HL-60/S4 treated with retinoic acid at 250 ng/mL for 4 days and 3 days (cell line): ENCODE results near the gene PDILT.
"Not testable (repeated sequence)": the region's sequence is repeated elsewhere in the genome, so short reads cannot be mapped to it uniquely, and the experiment has no call there.

Source experiments
- in situ Hi-C: fragments of 300-500 bp; cut with MboI; formaldehyde crosslinking; loops from 2 replicates; pipeline ENCODE4 v1.7.0; 2022; ENCODE audit warnings: low sequenced_read_pairs

Gene PDILT

DNA sequence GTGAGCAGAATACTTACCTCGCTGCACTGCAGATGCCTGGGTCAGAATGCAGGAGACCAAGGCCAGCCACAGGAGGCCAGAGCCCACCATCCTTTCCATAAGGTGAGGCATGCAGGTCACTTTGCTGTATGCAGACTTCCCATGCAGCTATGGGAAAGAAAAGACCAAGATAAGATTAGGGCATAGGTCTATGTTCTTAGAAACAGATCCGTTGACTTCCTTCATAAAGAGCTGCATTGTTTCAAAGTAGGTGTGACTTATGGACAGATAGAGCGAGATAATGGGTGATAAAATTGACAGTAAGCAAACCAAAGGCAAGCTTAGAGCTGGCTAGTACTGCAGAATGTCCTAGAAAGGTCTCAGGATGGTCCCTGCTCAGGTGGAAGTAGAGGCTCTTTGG lies 78.2 kb downstream of the PDILT start:
- in situ Hi-C loops = no loop called here

DNA sequence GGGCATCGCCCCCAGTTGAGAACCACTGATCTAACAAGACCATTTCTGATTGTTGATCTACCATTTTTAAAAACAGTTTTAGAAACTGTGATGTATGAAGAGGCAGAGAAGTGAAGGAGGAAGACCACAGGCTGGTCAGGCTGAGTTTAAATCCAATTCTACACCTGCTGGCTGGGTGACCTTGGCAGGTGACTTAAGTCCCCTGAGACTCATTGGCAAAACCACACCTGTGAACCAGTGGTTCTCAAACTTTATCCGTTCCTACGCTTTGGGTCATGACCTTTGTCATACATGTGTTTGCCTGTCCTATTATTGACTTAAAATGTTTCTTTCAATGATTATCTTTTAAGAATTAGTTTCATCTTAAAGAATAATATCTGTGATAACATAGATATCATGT lies 79.5 kb downstream of the PDILT start:
- in situ Hi-C loops = no loop called here

DNA sequence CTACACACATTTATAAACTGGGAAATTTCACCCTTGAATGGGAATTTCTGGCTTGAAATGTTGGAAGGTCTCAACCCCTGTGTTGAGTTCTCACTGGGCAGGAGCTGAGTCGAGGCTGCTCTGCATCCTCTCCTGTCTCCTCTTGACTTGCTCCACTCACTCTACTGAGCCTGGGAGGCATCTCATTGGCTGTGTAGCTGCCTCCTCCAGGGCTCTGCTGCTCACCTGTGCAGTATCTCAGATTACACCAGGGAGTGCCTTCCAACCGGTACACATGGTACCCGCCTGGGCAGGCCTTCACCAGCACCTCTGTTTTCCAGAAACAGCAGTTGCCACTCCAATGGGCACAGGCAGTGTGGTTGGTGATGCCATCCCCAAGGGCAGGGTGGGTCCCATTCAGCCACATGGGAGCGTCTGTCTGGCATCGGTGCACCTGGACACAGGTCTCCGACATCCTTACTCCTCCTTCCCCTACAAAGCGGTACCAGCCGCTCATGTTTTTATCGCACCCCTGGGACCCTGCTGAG lies 80.9 kb downstream of the PDILT start:
- in situ Hi-C loops = no loop called here

DNA sequence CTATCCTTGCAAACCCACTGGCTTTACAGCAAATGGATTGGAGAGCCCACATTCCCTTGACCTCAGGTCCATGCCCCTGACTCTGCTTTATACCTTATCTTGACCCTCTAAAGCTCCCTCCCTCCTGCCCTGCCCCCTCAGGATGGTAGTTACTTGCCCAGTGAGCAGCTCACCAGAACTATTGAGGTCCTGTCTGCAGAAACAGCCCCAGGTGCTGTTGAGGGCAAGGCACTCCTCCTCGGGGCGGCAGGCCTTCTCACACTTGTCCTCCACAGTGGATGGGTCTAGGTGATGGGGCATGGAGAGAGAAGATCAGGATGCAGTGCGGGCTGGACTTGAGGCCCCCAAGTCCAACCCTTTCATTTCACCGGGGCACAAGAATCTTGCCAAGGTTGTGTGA lies 81.8 kb downstream of the PDILT start:
- in situ Hi-C loops = no loop called here

DNA sequence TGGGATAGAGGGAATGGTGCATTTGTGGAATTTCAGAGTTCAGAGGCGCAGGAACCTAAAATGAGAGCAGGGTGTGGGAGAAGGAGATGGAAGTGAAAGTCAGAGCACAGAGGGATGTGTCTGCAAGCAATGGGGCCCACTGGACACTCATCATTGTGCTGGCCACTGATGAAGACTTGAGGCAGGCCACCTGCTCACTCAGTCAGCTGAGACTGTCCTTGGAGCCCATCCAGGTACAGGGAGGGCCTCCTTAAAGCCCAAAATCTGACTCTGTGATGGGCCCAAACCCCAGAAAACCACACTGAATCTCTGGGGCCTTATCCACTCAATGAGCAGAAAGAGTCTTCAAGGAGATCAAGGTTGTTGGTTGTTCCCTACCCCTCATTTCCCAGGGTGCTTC lies 82.9 kb downstream of the PDILT start:
- in situ Hi-C loops = no loop called here

DNA sequence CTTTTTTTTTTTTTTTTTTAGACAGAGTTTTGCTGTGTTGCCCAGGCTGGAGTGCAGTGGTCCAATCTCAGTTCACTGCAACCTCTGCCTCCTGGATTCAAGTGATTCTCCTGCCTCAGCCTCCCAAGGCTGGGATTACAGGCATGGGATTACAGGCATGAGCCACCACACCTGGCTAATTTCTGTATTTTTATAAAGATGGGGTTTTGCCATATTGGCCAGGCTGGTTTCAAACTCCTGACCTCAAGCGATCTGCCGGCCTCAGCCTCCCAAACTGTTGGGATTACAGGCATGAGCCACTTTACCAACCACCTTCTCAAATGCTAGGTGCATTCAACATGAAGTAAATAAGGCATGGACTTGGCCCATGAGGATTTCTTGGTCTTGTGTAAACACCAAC lies 83.5 kb downstream of the PDILT start:
- in situ Hi-C loops = not testable (repeated sequence)

DNA sequence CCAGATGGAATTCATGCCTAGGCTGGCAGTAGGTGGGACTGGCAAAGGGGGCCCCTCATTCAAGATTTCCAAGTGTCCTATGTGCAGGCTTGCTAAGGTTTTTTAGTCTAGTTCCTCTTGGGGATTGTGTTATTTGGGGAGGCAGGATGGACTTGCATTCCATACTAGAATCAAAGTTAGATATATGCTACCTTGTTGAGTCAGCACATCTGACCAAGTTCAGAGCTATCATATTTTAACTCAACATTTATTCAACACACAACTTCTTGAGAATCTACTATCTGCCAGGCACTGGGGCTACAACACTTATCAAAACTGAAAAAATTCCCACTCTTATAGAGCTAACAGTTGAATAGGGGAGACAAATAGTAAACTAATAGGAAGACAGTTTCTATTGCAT lies 83.9 kb downstream of the PDILT start:
- in situ Hi-C loops = no loop called here

DNA sequence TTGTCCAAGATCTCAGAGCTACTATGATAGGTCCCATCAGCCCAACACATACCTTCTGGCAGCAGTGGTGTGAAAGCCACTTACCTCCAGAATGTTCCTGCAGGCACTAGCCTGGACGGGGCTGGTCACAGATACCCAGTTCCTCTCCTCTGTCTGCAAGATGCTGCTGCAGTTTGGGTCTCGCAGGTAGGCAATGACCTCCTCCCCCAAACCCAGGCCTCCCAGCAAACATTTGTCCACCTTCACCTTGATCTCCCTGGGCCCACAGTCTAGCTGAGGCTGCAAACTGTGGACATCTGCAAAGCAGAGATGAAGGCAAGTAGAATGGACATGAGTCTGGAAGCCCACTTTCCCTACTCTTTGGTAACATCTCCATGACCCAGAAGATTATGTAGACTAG lies 84.4 kb downstream of the PDILT start:
- in situ Hi-C loops = no loop called here

DNA sequence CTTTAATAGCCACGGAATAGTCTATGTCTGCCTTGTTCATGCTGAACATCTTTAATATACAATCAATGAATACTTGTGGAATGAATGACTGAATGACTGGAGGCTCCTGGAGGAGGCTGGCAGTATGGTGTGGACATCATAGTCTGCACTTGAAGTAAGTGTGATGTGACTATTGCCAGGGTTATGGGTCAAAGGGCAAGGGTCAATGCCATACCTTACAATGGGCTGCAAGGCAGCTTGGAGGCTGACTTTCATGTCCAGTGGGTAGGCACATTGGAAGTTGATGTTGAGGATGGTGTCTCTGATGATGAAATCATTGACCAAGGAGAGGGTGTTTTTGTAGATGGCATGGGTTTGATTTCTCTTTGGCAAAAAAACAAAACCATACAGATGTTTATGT lies 85.1 kb downstream of the PDILT start:
- in situ Hi-C loops = no loop called here

DNA sequence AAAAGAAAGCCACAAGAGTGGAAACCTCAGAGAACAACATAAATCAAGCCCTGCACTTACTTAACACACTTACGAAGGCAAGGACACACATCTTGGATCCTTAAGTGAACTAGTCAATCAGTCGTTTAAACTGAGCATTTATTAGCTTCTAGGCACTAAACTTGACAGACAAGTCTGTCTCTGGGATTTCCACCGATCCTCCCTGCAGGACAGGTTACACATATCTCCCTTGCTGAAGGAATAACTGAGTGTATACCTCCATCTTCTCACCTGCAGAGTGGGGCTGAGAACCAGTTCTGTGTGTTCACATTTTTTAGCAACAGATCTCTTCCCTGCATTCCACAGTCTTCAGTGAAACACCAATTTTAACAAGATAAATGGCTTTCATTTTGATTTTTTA lies 86.1 kb downstream of the PDILT start:
- in situ Hi-C loops = no loop called here

DNA sequence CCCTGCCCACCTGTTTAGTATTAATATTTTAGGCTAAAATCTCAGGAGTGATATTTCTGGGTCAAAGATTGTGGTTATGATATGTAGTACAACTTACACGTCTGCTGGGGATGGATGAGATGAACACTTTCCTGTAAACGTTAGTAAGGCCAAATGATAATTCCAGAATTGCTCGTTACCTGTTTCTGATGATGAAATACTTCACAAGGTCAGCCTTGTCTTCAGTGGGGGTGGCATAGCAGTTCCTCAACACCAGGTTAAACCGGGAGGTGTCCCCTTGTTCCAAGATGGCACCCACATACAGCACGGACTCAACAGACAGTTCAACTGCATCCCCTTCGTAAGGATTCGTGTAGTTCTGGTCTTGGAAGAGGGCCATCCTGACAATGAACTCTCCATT lies 86.5 kb downstream of the PDILT start:
- in situ Hi-C loops = no loop called here

DNA sequence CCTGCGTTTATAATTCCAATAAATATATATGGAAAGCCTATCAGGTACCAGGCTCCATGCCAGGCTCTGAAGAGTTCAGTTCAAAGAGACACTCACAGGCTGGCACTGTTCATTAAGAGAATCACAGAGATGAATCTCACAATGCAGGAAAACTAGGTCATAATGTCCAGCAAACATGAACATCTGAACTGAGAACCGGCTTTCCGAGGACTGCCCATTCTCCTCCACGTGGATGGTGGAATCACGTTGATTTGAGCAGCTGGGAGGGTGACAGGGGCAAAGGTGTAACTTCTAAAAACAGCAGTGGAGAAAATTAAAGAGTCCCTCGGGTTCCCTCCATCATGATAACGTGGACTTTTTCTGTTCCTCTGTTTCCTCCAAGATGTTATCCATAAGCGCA lies 87.4 kb downstream of the PDILT start:
- in situ Hi-C loops = no loop called here

DNA sequence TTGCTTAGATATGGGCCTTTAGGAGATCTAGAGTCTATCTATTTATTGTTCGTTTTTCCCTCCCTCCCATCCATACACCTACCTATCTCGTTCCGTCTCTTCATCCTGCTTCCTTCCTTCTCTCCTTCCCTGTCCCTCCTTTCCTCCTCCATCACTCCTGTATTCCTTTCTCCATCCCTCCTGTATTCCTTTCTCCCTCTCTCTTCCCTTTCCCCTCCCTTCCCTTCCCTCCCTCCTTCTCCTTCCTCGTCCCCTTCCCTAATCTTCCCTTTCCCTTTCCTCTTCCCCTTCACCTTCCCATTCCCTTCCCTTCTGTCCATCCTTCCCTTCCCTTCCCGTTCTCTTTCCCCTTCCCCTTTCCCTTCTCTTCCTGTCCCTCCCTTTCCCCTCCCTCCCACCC lies 87.8 kb downstream of the PDILT start:
- in situ Hi-C loops = no loop called here

DNA sequence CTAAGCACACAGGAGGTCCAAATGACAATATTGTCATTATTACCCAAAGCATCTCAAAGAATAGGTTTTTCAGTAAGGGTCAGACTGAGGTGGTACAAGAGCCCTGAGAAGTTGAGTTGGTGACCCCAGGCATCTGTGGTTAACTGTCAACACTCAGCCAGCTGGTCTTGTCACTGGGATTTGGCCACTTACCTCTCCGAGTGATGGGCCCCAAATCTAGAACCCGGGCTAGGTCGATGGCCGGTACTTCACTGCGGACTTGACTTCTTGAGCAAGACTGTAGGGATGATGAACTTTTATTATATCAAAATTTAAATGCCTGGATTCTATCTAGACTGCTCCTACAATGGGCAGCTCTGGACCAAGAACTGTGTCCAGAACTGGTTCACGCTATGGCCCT lies 88.8 kb downstream of the PDILT start:
- in situ Hi-C loops = no loop called here

DNA sequence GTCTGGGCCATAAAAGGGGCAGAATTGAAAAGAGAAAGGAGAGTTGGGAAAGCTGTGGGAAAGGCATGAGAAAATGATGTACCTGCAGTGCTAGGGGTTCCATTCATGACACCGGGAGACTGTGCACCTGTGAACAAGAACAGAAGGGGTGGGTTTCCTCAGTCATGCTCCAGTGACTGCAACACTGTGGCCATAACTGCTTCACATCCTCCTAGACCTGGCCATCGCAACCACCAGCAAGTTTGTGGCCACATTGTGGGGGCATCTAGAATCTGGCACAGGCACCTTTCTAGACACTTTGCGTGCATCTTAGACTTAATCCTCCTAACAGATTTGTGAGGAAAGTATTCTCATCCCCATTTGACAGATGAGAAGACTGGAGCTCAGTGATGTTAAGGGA lies 90.0 kb downstream of the PDILT start:
- in situ Hi-C loops = no loop called here

DNA sequence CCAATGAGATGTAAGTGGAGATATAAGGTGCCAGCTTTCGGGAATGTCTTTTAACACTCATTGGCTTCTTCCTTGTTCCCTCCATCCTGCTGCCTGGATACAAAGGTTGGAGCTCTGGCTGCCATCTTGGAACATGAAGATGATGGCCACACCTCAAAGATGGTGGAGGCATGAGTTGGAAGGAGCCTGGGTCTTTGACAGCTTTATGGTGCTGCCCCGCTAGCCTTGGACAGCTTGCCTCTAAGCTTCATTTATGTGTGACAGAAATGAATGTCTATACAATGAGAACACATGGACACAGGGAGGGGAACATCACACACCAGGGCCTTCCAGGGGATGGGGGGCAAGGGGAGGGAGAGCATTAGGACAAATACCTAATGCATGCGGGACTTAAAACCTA lies 90.8 kb downstream of the PDILT start:
- in situ Hi-C loops = no loop called here

DNA sequence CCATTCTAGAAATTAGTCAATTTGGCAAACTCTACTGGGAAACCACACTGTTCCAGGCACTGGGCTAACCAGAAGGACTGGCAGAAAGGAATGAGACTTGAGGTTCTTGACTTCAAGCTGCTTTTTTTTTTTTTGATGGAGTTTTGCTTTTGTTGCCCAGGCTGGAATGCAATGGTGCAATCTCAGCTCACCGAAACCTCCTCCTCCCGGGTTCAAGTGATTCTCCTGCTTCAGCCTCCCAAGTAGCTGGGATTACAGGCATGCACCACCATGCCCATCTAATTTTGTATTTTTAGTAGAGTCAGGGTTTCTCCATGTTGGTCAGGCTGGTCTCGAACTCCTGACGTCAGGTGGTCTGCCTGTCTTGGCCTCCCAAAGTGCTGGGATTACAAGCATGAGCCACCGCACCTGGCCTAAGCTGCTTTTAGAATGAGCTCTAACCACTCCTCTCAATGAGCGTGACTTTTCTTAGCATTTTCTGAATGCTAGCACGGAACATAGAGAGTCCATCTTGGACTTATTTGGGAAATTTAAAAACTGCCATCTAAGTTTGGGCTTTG lies 91.9 kb downstream of the PDILT start:
- in situ Hi-C loops = not testable (repeated sequence)

DNA sequence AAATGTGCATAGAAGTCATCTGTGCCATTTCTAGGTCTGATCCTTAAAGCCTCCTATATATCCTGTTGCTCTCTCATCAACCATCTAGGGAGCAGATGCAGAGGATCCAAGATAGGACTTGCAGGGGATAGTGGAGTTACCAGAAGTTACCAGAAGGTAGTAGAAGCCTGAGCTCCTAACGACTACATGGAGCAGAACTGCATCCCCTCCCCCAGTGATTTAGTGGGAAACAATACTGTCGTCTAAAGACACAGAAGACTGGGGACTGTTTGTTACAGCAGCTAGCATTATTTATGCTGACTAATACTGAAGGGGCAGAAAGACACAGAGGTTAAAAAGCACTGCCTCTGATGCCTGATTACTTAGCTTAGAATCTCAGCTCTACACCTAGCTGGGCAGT lies 93.0 kb downstream of the PDILT start:
- in situ Hi-C loops = no loop called here

DNA sequence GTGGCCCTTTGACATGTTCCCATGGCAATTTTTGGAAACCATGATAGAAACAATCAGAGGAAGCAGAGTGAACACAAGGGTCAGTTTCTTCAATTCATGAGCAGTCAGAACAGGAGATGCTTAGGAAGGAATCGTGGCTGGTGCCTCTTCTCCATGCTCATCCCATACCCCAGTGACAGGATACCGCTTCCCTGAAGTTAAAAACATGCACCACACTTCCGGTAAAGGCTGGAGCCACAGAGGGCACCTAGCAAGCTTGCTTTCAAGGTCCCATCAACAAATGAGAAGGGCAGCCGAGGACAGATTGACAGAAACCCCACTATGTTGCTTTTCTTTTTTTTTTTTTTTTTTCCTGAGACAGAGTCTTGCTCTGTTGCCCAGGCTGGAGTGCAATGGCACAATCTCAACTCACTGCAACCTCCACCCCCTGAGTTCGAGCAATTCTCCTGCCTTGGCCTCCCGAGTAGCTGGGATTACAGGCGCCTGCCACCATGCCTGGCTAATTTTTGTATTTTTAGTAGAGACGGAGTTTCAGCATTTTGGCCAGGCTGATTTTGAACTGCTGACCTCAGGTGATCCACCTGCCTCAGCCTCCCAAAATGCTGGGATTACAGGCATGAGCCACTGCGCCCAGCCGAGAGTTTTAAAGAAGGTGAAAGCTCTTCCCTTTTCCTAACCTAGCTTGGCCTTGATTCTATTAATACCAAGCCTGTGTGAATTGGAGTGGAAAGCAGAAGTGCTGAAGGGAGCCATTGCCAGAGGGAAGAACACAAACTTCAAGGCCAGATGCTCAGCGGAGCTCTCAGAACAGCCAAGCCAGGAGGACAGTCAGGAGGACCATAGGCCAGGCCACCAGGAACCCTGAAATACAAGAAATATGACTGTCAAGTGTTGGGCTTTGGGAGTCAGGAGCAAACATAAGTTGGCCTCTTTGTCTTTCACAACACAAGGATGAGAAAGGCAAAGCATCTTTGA lies 93.8 kb downstream of the PDILT start:
- in situ Hi-C loops = no loop called here

DNA sequence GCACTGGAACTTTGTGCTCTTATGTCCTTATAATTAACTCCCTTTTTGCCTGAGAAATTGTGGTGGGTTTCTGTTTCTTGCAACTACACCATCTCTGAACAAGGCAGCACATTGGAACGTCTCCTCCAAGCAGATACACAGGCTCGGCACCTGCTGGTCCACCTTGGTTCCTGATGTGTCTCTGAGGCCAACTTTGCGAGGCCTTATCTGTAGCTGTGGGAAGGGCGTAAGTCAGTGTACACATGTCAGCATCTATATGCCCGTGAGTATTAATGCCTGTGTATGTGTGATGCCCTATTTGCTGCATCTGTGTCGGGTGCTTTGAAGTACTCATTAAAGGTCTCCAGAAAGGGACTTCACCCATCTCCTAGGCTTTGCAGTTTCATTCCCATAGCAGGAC lies 94.8 kb downstream of the PDILT start:
- in situ Hi-C loops = loop anchor here (10.0 kb wide), 1 partner anchor 405 kb away; no protein-coding TSS in a partner anchor
